HEK293T (cell line): ENCODE measurements around the gene KRT80.

Experiments used
- CTCF ChIA-PET: fragments of 350-600 bp; formaldehyde crosslinking; extraction: SDS; loops from one replicate; lab custom pipeline; 2021; ENCODE audit warnings: antibody characterized with exemption, inconsistent platforms; lab: Yijun Ruan, JAX
- POLR2A ChIA-PET: fragments of 350-600 bp; formaldehyde crosslinking; extraction: SDS; loops from one replicate; lab custom pipeline; 2020; ENCODE audit warnings: antibody characterized with exemption, inconsistent platforms; lab: Yijun Ruan, JAX
- DNase-seq: peaks from one replicate; pipeline ENCODE4 v3.0.0; 2012; ENCODE audit warnings: mixed read lengths; ENCODE audit errors: extremely low spot score
- ARNT ChIP-seq: fragments of 450-650 bp; IDR thresholded peaks from 2 replicates; pipeline ENCODE4 v1.6.1; 2017; ENCODE audit warnings: mild to moderate bottlenecking
- BHLHE40 ChIP-seq: fragments of 450-650 bp; IDR thresholded peaks from 2 replicates; pipeline ENCODE4 v1.6.1; 2016; ENCODE audit warnings: mild to moderate bottlenecking, moderate library complexity, borderline replicate concordance
- CTBP1 ChIP-seq: fragments of 450-650 bp; IDR thresholded peaks from 2 replicates; pipeline ENCODE4 v1.6.1; 2016; ENCODE audit warnings: borderline replicate concordance
- ELF4 ChIP-seq: fragments of 450-650 bp; IDR thresholded peaks from 2 replicates; pipeline ENCODE4 v1.6.1; 2017; ENCODE audit warnings: antibody characterized with exemption
- FOXA1 ChIP-seq: fragments of 450-650 bp; IDR thresholded peaks from 2 replicates; pipeline ENCODE4 v1.6.1; 2016; ENCODE audit warnings: mild to moderate bottlenecking
- FOXK2 ChIP-seq: fragments of 450-650 bp; IDR thresholded peaks from 2 replicates; pipeline ENCODE4 v1.6.1; 2016; ENCODE audit warnings: mild to moderate bottlenecking
- FOXM1 ChIP-seq: fragments of 450-650 bp; IDR thresholded peaks from 2 replicates; pipeline ENCODE4 v1.6.1; 2017; ENCODE audit warnings: mild to moderate bottlenecking, borderline replicate concordance
- HDGF ChIP-seq: fragments of 450-650 bp; IDR thresholded peaks from 2 replicates; pipeline ENCODE4 v1.6.1; 2017; ENCODE audit warnings: antibody characterized with exemption, borderline replicate concordance
- L3MBTL2 ChIP-seq: fragments of 450-650 bp; conservative IDR thresholded peaks from 2 replicates; pipeline ENCODE4 v1.6.1; 2016; ENCODE audit warnings: mild to moderate bottlenecking
- LEF1 ChIP-seq: fragments of 450-650 bp; IDR thresholded peaks from 2 replicates; pipeline ENCODE4 v1.6.1; 2017; ENCODE audit warnings: mild to moderate bottlenecking, borderline replicate concordance
- NFRKB ChIP-seq: fragments of 450-650 bp; IDR thresholded peaks from 2 replicates; pipeline ENCODE4 v1.6.1; 2016; ENCODE audit warnings: mild to moderate bottlenecking, moderate library complexity
- PKNOX1 ChIP-seq: fragments of 450-650 bp; IDR thresholded peaks from 2 replicates; pipeline ENCODE4 v1.6.1; 2016
- SP1 ChIP-seq: fragments of 450-650 bp; IDR thresholded peaks from 2 replicates; pipeline ENCODE4 v1.6.1; 2017
- SUZ12 ChIP-seq: fragments of 450-650 bp; IDR thresholded peaks from 2 replicates; pipeline ENCODE4 v1.6.1; 2016; ENCODE audit warnings: mild to moderate bottlenecking
- TARDBP ChIP-seq: fragments of 450-650 bp; IDR thresholded peaks from 2 replicates; pipeline ENCODE4 v1.6.1; 2016
- ZNF384 ChIP-seq: fragments of 450-650 bp; IDR thresholded peaks from 2 replicates; pipeline ENCODE4 v1.6.1; 2016

Gene KRT80

GRCh38 chr12:52228931-52229330 is 37.1 kb upstream of the KRT80 start:
- ChIA-PET CTCF (no interaction called here), POLR2A (no interaction called here)
- DNase-seq = no peak
- TF ChIP-seq FOXM1 = no peak
- TF ChIP-seq NFRKB = no peak
- TF ChIP-seq LEF1 = no peak
- no peak for TF ChIP-seq TARDBP
- TF ChIP-seq SP1 = no peak
- TF ChIP-seq FOXA1 = no peak
- no peak for TF ChIP-seq BHLHE40
- TF ChIP-seq L3MBTL2 = no peak
- no peak for TF ChIP-seq HDGF
- no peak for TF ChIP-seq ARNT
- no peak for TF ChIP-seq ELF4
- no peak for TF ChIP-seq FOXK2
- TF ChIP-seq ZNF384 = no peak
- no peak for TF ChIP-seq PKNOX1

GRCh38 chr12:52228366-52228765 is 36.6 kb upstream of the KRT80 start:
- TF ChIP-seq PKNOX1 = no peak
- TF ChIP-seq LEF1 = no peak
- TF ChIP-seq SUZ12 = no peak
- TF ChIP-seq ARNT = no peak
- TF ChIP-seq FOXM1 = no peak
- no peak for TF ChIP-seq HDGF
- no peak for TF ChIP-seq L3MBTL2
- TF ChIP-seq NFRKB = no peak
- TF ChIP-seq FOXK2 = no peak
- no peak for TF ChIP-seq CTBP1
- TF ChIP-seq SP1 = no peak
- DNase-seq = no peak

GRCh38 chr12:52227606-52228166 is 35.9 kb upstream of the KRT80 start:
- no peak for DNase-seq
- CTCF ChIA-PET = no interaction called here
- TF ChIP-seq ZNF384 = no peak
- TF ChIP-seq FOXA1 = no peak
- TF ChIP-seq L3MBTL2 = no peak
- TF ChIP-seq PKNOX1 = no peak
- no peak for TF ChIP-seq LEF1
- TF ChIP-seq TARDBP = no peak
- TF ChIP-seq SUZ12 = no peak
- no peak for TF ChIP-seq CTBP1
- TF ChIP-seq NFRKB = no peak
- no peak for TF ChIP-seq HDGF
- TF ChIP-seq FOXK2 = no peak
- TF ChIP-seq ARNT = no peak
- TF ChIP-seq SP1 = no peak
- TF ChIP-seq FOXM1 = no peak
- TF ChIP-seq BHLHE40 = no peak
- TF ChIP-seq ELF4 = no peak
- POLR2A ChIA-PET = no interaction called here

More at GRCh38 chr12:52228366-52228765, 36.6 kb upstream of the KRT80 start:
- POLR2A ChIA-PET = no interaction called here
- CTCF ChIA-PET = no interaction called here

- DNase-seq = no peak
- TF ChIP-seq LEF1 (no peak), CTBP1 (no peak), FOXK2 (no peak), ZNF384 (no peak), SUZ12 (no peak)
- ChIA-PET CTCF (no interaction called here), POLR2A (no interaction called here)
Observed at GRCh38 chr12:52226446-52226845, 34.6 kb upstream of the KRT80 start.

- ChIA-PET POLR2A (interaction anchor here (0.8 kb wide), 1 partner anchor 10 kb away, joined by 3 read pairs; no protein-coding TSS in a partner anchor), CTCF (interaction anchor here (2.4 kb wide), 1 partner anchor 12 kb away, joined by 8 read pairs; no protein-coding TSS in a partner anchor)
- no peak for DNase-seq
- TF ChIP-seq CTBP1 = no peak
Observed at GRCh38 chr12:52225752-52226151, 33.9 kb upstream of the KRT80 start.

GRCh38 chr12:52224151-52224550 is 32.3 kb upstream of the KRT80 start:
- no peak for DNase-seq
- POLR2A ChIA-PET = no interaction called here
- CTCF ChIA-PET = interaction anchor here (1.6 to 2.4 kb wide), 2 partner anchors 11 to 55 kb away, joined by 4 to 8 read pairs; no protein-coding TSS in a partner anchor
- TF ChIP-seq ZNF384 = no peak
